Smooth muscle cell (in vitro differentiated cells): ENCODE data around the gene VN1R2. TPM values are rescaled to one million over a fixed set of nuclear protein-coding genes. Genes with fewer than 3 reads are reported as not detected.
"Not testable (repeated sequence)": the region's sequence is repeated elsewhere in the genome, so short reads cannot be mapped to it uniquely, and the experiment has no call there.

Experiments
- DNase-seq: peaks from one replicate; lab custom pipeline; 2025; ENCODE audit not compliant: unreplicated experiment; lab: John Stamatoyannopoulos, UW
- H2AFZ ChIP-seq: fragments of 200-600 bp; sonication (generic); 2 replicates; pipeline ENCODE4 v1.6.0; 2016; ENCODE audit warnings: antibody characterized with exemption, low read depth, mild to moderate bottlenecking
- H3F3A ChIP-seq: fragments of 200-600 bp; sonication (generic); 2 replicates; pipeline ENCODE4 v1.6.0; 2017; ENCODE audit warnings: antibody characterized with exemption, low read depth
- H3K27ac ChIP-seq: fragments of 200-600 bp; sonication (generic); 2 replicates; pipeline ENCODE4 v1.5.1; 2016; ENCODE audit warnings: low read depth, mild to moderate bottlenecking
- H3K27me3 ChIP-seq: fragments of 200-600 bp; sonication (generic); 2 replicates; pipeline ENCODE4 v1.6.1; 2016; ENCODE audit warnings: low read depth, mild to moderate bottlenecking
- H3K36me3 ChIP-seq: fragments of 200-600 bp; sonication (generic); 2 replicates; pipeline ENCODE4 v1.5.1; 2016; ENCODE audit warnings: low read depth
- H3K4me1 ChIP-seq: fragments of 200-600 bp; sonication (generic); 2 replicates; pipeline ENCODE4 v1.5.1; 2016; ENCODE audit warnings: low read depth
- H3K4me2 ChIP-seq: fragments of 200-600 bp; sonication (generic); 2 replicates; pipeline ENCODE4 v1.6.0; 2016; ENCODE audit warnings: mild to moderate bottlenecking
- H3K4me3 ChIP-seq: fragments of 200-600 bp; sonication (generic); 2 replicates; pipeline ENCODE4 v1.5.1; 2016; ENCODE audit warnings: mild to moderate bottlenecking
- H3K79me2 ChIP-seq: fragments of 200-600 bp; sonication (generic); 2 replicates; pipeline ENCODE4 v1.6.0; 2016; ENCODE audit warnings: low read depth, mild to moderate bottlenecking
- H3K9ac ChIP-seq: fragments of 200-600 bp; sonication (generic); 2 replicates; pipeline ENCODE4 v1.6.0; 2016; ENCODE audit warnings: low read depth
- H3K9me3 ChIP-seq: fragments of 200-600 bp; sonication (generic); replicated peaks from 2 replicates; pipeline ENCODE4 v1.5.1; 2016; ENCODE audit warnings: low read depth
- H4K20me1 ChIP-seq: fragments of 200-600 bp; sonication (generic); 2 replicates; pipeline ENCODE4 v1.6.0; 2016; ENCODE audit warnings: low read depth
- CTCF ChIP-seq: fragments of 200-600 bp; sonication (generic); IDR thresholded peaks from 2 replicates; pipeline ENCODE4 v1.5.1; 2017; ENCODE audit warnings: borderline replicate concordance, mild to moderate bottlenecking, antibody characterized with exemption; ENCODE audit not compliant: insufficient read depth, poor library complexity, severe bottlenecking
- whole genome bisulfite sequencing: methylation state at CpG from one replicate; pipeline ENCODE4 v1.1.7; 2016; ENCODE audit warnings: low lambda C conversion rate; 5-methylcytosine and 5-hydroxymethylcytosine counted together
- polyA plus RNA-seq: library from polyadenylated mRNA; unstranded; fragments of >200 nt; fragmentation: Nextera tagmentation; extraction: Ambion mirVana; gene quantifications from 2 replicates; pipeline ENCODE4 v1.2.1, GENCODE V29; 2016
- total RNA-seq: library from RNA; depleted of rRNA; stranded (reverse); fragments of >200 nt; gene quantifications from 2 replicates; pipeline ENCODE4 v1.2.3, GENCODE V29; 2014

The VN1R2 gene
- total and polyA plus RNA-seq, 2 experiments from 2014 or later, result not detected

GRCh38 chr19:53290758-53291549 lies 32.9 kb downstream of the VN1R2 start:
- H3F3A ChIP-seq, result no peaks in the 10 kb centered on the region
- DNase-seq, result no peak
- H2AFZ ChIP-seq, result no peak overlapping the region
- no peak for TF ChIP-seq CTCF
- H3K36me3 ChIP-seq, result no peaks in the 10 kb centered on the region
- H3K4me3 ChIP-seq, result no peak overlapping the region
- peaks cover 3% of the 10 kb centered on the region for H3K9me3 ChIP-seq
- no peak overlapping the region for H3K9ac ChIP-seq
- no peaks in the 10 kb centered on the region for H3K4me1 ChIP-seq
- no peak overlapping the region for H3K4me2 ChIP-seq
- H3K27me3 ChIP-seq, result no peaks in the 10 kb centered on the region
- H3K79me2 ChIP-seq, result no peaks in the 10 kb centered on the region
- WGBS, result 96% methylated on average over 47 of the region's 47 CpGs
- no peaks in the 10 kb centered on the region for H4K20me1 ChIP-seq
- H3K27ac ChIP-seq, result no peak overlapping the region

GRCh38 chr19:53294786-53295441 lies 36.8 kb downstream of the VN1R2 start:
- peak overlapping the region; percentile 51 for H3K9ac ChIP-seq
- H3K36me3 ChIP-seq, result no peaks in the 10 kb centered on the region
- no peak for TF ChIP-seq CTCF
- no peak overlapping the region for H3K4me3 ChIP-seq
- H3K79me2 ChIP-seq, result no peaks in the 10 kb centered on the region
- no peak for DNase-seq
- no peaks in the 10 kb centered on the region for H3K4me1 ChIP-seq
- no peaks in the 10 kb centered on the region for H3F3A ChIP-seq
- WGBS, result 74% methylated on average over 7 of the region's 7 CpGs
- peak overlapping the region; percentile 69 for H3K27ac ChIP-seq
- H3K9me3 ChIP-seq, result peaks cover 3% of the 10 kb centered on the region
- no peaks in the 10 kb centered on the region for H3K27me3 ChIP-seq
- H2AFZ ChIP-seq, result peak overlapping the region; percentile 54
- no peaks in the 10 kb centered on the region for H4K20me1 ChIP-seq
- no peak overlapping the region for H3K4me2 ChIP-seq

GRCh38 chr19:53301341-53301740 lies 43.2 kb downstream of the VN1R2 start:
- not testable (repeated sequence) for H3K4me3 ChIP-seq, H3K36me3 ChIP-seq, H3K79me2 ChIP-seq, H3K4me1 ChIP-seq, H3K27me3 ChIP-seq, H3K9me3 ChIP-seq, H3K9ac ChIP-seq, H3K4me2 ChIP-seq, H4K20me1 ChIP-seq, H3K27ac ChIP-seq, DNase-seq, H2AFZ ChIP-seq, H3F3A ChIP-seq
- WGBS, result 57% methylated on average over 1 of the region's 8 CpGs

GRCh38 chr19:53308339-53308811 lies 50.3 kb downstream of the VN1R2 start:
- H3F3A ChIP-seq, result no peaks in the 10 kb centered on the region
- no peaks in the 10 kb centered on the region for H3K9me3 ChIP-seq
- no peaks in the 10 kb centered on the region for H3K4me1 ChIP-seq
- 14% methylated on average over 32 of the region's 32 CpGs for WGBS
- no peaks in the 10 kb centered on the region for H3K79me2 ChIP-seq
- peak; percentile 52 for TF ChIP-seq CTCF
- no peaks in the 10 kb centered on the region for H3K27me3 ChIP-seq
- H3K27ac ChIP-seq, result no peak overlapping the region
- no peak for DNase-seq
- peak overlapping the region; percentile 72 for H3K4me2 ChIP-seq
- no peaks in the 10 kb centered on the region for H3K36me3 ChIP-seq
- H2AFZ ChIP-seq, result peak overlapping the region; percentile 90
- peak overlapping the region; percentile 23 for H3K4me3 ChIP-seq
- no peak overlapping the region for H3K9ac ChIP-seq
- H4K20me1 ChIP-seq, result no peaks in the 10 kb centered on the region
